Endothelial cell (in vitro differentiated cells): ENCODE data around the gene TAAR1. TPM values are rescaled to one million over a fixed set of nuclear protein-coding genes. Genes with fewer than 3 reads are reported as not detected.
"Not testable (repeated sequence)": the region's sequence is repeated elsewhere in the genome, so short reads cannot be mapped to it uniquely, and the experiment has no call there.

Source experiments
- DNase-seq: peaks from one replicate; pipeline ENCODE4 v3.0.0; 2021; ENCODE audit warnings: low spot score
- H3K27ac Mint-ChIP-seq: one replicate; pipeline ENCODE4 v1.8.0; 2021; ENCODE audit warnings: mixed read lengths, inconsistent platforms; ENCODE audit not compliant: unreplicated experiment
- H3K27me3 Mint-ChIP-seq: one replicate; pipeline ENCODE4 v1.8.0; 2021; ENCODE audit warnings: mild to moderate bottlenecking, moderate library complexity, mixed read lengths, inconsistent platforms; ENCODE audit not compliant: unreplicated experiment
- H3K36me3 Mint-ChIP-seq: one replicate; pipeline ENCODE4 v1.8.0; 2021; ENCODE audit warnings: mild to moderate bottlenecking, low read depth, mixed read lengths, inconsistent platforms; ENCODE audit not compliant: unreplicated experiment
- H3K4me1 Mint-ChIP-seq: one replicate; pipeline ENCODE4 v1.8.0; 2021; ENCODE audit warnings: mild to moderate bottlenecking, mixed read lengths, inconsistent platforms; ENCODE audit not compliant: unreplicated experiment
- H3K4me3 Mint-ChIP-seq: one replicate; pipeline ENCODE4 v1.8.0; 2021; ENCODE audit warnings: mild to moderate bottlenecking, mixed read lengths, inconsistent platforms; ENCODE audit not compliant: unreplicated experiment
- H3K9me3 Mint-ChIP-seq: one replicate; pipeline ENCODE4 v1.8.0; 2021; ENCODE audit warnings: mixed read lengths, inconsistent platforms; ENCODE audit not compliant: unreplicated experiment
- total RNA-seq: library from RNA; stranded (reverse); fragmentation: NEBNext Ultra II Directional; extraction: Animal tissue kit (Norgen Biotek cat#: 25700); gene quantifications from one replicate; pipeline ENCODE4 v1.2.1, GENCODE V29; 2021; ENCODE audit not compliant: unreplicated experiment
- TF ChIP-seq, protein P1 (sequence below): fragments of 200-600 bp; sonication (generic); IDR thresholded peaks from one replicate; pipeline ENCODE4 v1.5.0; 2021; ENCODE audit warnings: antibody characterized with exemption; ENCODE audit not compliant: unreplicated experiment

TAAR1 gene
- total RNA-seq, 1 donor from 2014 or later, result not detected

DNA sequence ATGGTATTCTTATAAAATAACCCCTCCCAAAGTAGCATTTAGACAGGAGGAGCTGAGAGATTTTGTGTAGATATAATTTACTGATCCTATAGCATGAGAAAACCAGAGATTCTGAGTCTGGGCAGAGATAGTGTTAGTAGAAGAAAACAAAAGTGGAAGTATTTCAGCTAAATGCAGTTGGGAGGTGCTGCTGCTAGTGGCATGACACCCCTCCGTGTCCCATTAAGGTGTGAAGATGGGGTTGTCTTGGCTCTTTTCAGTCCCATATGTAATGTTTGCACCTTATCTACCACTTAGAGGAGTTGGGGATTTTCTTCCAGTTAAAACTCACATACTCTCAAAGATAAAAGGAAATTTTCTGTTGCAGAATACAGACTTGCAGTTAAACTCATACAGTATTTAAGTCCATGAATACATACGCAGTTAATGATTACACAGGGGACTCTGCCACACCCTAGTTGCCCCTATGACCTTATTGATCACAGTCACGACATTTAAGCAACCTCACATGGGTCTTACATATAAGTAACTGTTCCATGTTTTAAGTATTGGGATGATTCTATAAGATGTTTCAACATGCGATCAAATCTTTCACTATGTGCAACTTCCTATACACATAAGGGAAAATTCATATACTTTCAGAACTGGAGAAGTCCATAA, 46.4 kb downstream of the TAAR1 start:
- no peaks in the 10 kb centered on the region for H3K9me3 Mint-ChIP-seq
- no peak overlapping the region for H3K4me3 Mint-ChIP-seq
- H3K27ac Mint-ChIP-seq, result no peak overlapping the region
- no peaks in the 10 kb centered on the region for H3K36me3 Mint-ChIP-seq
- DNase-seq, result no peak
- peaks cover 2% of the 10 kb centered on the region for H3K27me3 Mint-ChIP-seq
- TF ChIP-seq, protein P1, sequence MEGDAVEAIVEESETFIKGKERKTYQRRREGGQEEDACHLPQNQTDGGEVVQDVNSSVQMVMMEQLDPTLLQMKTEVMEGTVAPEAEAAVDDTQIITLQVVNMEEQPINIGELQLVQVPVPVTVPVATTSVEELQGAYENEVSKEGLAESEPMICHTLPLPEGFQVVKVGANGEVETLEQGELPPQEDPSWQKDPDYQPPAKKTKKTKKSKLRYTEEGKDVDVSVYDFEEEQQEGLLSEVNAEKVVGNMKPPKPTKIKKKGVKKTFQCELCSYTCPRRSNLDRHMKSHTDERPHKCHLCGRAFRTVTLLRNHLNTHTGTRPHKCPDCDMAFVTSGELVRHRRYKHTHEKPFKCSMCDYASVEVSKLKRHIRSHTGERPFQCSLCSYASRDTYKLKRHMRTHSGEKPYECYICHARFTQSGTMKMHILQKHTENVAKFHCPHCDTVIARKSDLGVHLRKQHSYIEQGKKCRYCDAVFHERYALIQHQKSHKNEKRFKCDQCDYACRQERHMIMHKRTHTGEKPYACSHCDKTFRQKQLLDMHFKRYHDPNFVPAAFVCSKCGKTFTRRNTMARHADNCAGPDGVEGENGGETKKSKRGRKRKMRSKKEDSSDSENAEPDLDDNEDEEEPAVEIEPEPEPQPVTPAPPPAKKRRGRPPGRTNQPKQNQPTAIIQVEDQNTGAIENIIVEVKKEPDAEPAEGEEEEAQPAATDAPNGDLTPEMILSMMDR, result no peak
- no peaks in the 10 kb centered on the region for H3K4me1 Mint-ChIP-seq

DNA sequence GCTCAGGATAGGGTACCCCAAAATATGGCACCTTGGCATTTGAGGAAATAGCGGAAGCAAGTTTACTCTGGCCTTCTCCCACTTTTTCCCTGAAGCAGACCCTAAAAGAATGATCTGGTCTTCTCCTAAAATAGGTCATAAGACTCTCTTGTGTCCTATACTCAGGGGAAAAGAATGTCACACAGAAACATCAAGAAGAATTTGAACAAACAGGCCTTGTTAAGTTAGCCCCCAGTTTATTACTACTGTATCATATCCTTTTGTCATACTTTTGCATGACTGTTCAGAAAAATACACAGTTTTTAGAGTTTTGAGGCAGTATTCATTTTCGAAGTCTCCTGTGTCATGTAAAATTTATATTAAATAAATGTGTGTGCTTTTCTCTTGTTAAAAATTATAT, 47.4 kb downstream of the TAAR1 start:
- Mint-ChIP-seq H3K4me1 (no peaks in the 10 kb centered on the region), H3K9me3 (no peaks in the 10 kb centered on the region)
- DNase-seq, result no peak

DNA sequence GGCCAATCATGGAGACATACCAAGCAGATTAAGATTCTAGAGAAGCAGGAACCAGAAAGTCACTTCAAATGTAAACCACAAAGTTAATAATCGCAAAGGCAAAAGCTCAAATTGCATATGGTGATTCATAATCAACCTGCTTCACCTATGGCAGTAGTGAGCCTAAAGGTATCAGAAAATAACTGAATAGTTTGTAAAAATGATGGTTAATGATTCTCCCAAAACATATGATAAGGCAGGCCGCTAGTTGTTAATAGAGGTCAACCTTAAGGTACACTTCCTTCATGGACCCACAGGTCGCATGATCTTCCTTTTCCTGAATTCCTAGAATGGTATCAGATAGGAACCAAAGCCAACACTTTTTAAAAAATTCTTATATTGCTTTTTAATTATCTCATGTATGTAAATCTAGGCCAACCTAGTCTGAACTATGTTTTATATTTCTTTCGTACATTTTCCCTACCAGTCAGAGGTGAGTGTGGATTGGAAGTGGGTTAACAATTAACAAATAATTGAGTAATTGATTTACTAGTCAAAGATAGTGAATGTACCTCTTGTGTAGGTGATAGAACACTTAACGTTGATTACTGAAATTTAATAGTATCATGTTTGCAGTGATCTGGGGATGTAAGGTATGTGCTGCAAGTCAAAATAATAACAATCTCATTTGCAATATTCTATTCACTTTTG, 51.3 kb downstream of the TAAR1 start:
- Mint-ChIP-seq H3K36me3 (no peaks in the 10 kb centered on the region), H3K27ac (no peak overlapping the region), H3K4me3 (no peak overlapping the region), H3K4me1 (peaks cover 5% of the 10 kb centered on the region), H3K27me3 (peaks cover 6% of the 10 kb centered on the region), H3K9me3 (no peaks in the 10 kb centered on the region)
- TF ChIP-seq, protein P1, result no peak
- no peak for DNase-seq

More for the DNA sequence above, 47.4 kb downstream of the TAAR1 start:
- H3K27me3 Mint-ChIP-seq, result peaks cover 2% of the 10 kb centered on the region
- no peaks in the 10 kb centered on the region for H3K36me3 Mint-ChIP-seq
- no peak overlapping the region for H3K27ac Mint-ChIP-seq
- TF ChIP-seq, protein P1, result no peak
- no peak overlapping the region for H3K4me3 Mint-ChIP-seq

DNA sequence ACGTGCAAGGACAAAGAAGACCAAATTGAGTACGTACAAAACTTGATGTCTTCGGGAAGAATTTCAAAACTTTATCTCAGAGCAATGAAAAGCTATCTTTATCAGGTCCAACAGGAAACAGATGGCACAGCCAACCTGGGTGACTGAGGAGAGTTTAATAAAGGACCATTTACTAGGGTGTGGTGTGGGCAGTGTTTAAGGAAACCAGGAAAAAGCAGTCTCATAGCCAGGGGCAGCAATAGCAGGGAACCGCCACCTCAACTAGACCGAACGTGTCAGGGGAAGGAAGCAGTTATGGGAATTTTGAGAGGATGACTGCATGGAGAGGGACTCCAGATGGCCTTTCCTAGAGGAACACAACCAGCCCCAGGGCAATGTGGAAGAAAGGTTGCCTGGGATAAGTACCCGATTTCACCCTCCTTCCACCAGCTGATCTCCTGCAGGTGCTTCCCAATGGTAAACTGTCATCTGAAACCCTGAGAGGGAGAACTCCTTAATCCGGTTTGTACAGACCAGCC, 54.3 kb downstream of the TAAR1 start:
- Mint-ChIP-seq H3K4me3 (no peak overlapping the region), H3K36me3 (no peaks in the 10 kb centered on the region), H3K4me1 (peaks cover 5% of the 10 kb centered on the region), H3K9me3 (no peaks in the 10 kb centered on the region), H3K27me3 (peaks cover 6% of the 10 kb centered on the region), H3K27ac (no peak overlapping the region)
- DNase-seq, result no peak
- TF ChIP-seq, protein P1, result no peak

DNA sequence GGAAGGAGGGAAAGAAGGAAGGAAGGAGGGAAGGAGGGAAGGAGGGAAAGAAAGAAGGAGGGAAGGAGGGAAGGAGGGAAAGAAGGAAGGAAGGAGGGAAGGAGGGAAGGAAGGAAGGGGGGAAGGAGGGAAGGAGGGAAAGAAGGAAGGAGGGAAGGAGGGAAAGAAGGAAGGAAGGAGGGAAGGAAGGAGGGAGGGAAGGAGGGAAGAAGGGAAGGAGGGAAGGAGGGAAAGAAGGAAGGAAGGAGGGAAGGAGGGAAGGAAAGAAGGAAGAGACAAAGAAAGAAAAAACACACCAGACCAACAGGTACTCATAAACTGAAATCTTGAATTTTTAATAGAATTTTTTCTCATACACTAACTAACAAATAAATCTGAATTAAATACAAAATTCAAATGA, 58.1 kb downstream of the TAAR1 start:
- H3K9me3 Mint-ChIP-seq, result not testable (repeated sequence)

More for the DNA sequence above, 58.1 kb downstream of the TAAR1 start:
- not testable (repeated sequence) for H3K27ac Mint-ChIP-seq, H3K36me3 Mint-ChIP-seq, H3K27me3 Mint-ChIP-seq, H3K4me1 Mint-ChIP-seq, H3K4me3 Mint-ChIP-seq, DNase-seq
